Stomach (tissue), 4 donors: ENCODE data around the gene GABARAP.

Experiments
- CTCF ChIP-seq, 7 experiments: fragments of 450-650 bp in 4 of 7; fragments of 200-600 bp in 3 of 7; sonication (generic) in 3 of 7; IDR thresholded peaks; one replicate each; pipeline ENCODE4 v1.5.1; 2016 to 2019; ENCODE audit warnings: antibody characterized with exemption in 7 of 7, control low read depth in 2 of 7, mild to moderate bottlenecking in 1 of 7
- POLR2AphosphoS5 ChIP-seq, 3 donors: sonication (generic); formaldehyde crosslinking; IDR thresholded peaks; one replicate each; pipeline ENCODE4 v1.6.1; 2016; ENCODE audit warnings: antibody characterized with exemption in 3 of 3

- TF ChIP-seq CTCF (IDR thresholded peaks at IDR 0.05) = no peak
- TF ChIP-seq POLR2AphosphoS5 (IDR thresholded peaks at IDR 0.05) = no peak
These were observed 30.6 kb downstream of the GABARAP start for GRCh38 chr17:7211491-7212273.
